Measurements from ENCODE around the gene CPT2. TPM values are rescaled to one million over a fixed set of nuclear protein-coding genes. Genes with fewer than 3 reads are reported as not detected.

The CPT2 gene
- total RNA-seq, 1 donor from 2014 or later, result 26.8 TPM

- no peak overlapping the region for H3K27ac Mint-ChIP-seq
- no peaks in the 10 kb centered on the region for H3K4me1 Mint-ChIP-seq (ENCODE audit: unreplicated experiment)
- no peak for TF ChIP-seq CTCF (conservative IDR thresholded peaks at IDR 0.05)
- DNase-seq (ENCODE audit: extremely low spot score, unreplicated experiment), result no peak
- no peak overlapping the region for H3K4me3 Mint-ChIP-seq
- H3K9me3 Mint-ChIP-seq, result no peaks in the 10 kb centered on the region
- H3K27me3 Mint-ChIP-seq, result no peaks in the 10 kb centered on the region
- H3K36me3 Mint-ChIP-seq, result no peaks in the 10 kb centered on the region
These were observed 63.3 kb downstream of the CPT2 start for GRCh38 chr1:53259932-53260331.

- DNase-seq (ENCODE audit: extremely low spot score, unreplicated experiment), result no peak
- Mint-ChIP-seq H3K4me1 (ENCODE audit: unreplicated experiment) (no peaks in the 10 kb centered on the region), H3K27ac (no peak overlapping the region), H3K4me3 (no peak overlapping the region), H3K36me3 (no peaks in the 10 kb centered on the region), H3K27me3 (no peaks in the 10 kb centered on the region), H3K9me3 (no peaks in the 10 kb centered on the region)
- TF ChIP-seq CTCF (conservative IDR thresholded peaks at IDR 0.05), result no peak
These were observed 64.1 kb downstream of the CPT2 start for GRCh38 chr1:53260631-53261247.

- Mint-ChIP-seq H3K27me3 (no peaks in the 10 kb centered on the region), H3K27ac (no peak overlapping the region), H3K4me1 (ENCODE audit: unreplicated experiment) (no peaks in the 10 kb centered on the region), H3K36me3 (no peaks in the 10 kb centered on the region), H3K4me3 (no peak overlapping the region), H3K9me3 (no peaks in the 10 kb centered on the region)
- TF ChIP-seq CTCF (conservative IDR thresholded peaks at IDR 0.05), result no peak
- no peak for DNase-seq (ENCODE audit: extremely low spot score, unreplicated experiment)
These were observed 65.4 kb downstream of the CPT2 start for GRCh38 chr1:53262000-53262399.

Other genes starting within 250 kb of the CPT2 start
- gene PODN, start 134.6 kb upstream of the CPT2 start, total RNA-seq (ENCODE audit: low replicate concordance), result 2.8 and 3.2 TPM in 2 replicates
- gene SLC1A7, start 54.2 kb upstream of the CPT2 start, total RNA-seq (ENCODE audit: low replicate concordance), result not detected in 2 replicates
- gene CZIB, start 23.8 kb downstream of the CPT2 start, total RNA-seq (ENCODE audit: low replicate concordance), result 36.2 and 72.7 TPM in 2 replicates
- 50.4 and 55.0 TPM in 2 replicates for gene MAGOH, start 41.7 kb downstream of the CPT2 start, total RNA-seq (ENCODE audit: low replicate concordance)
- gene LRP8, start 131.2 kb downstream of the CPT2 start, total RNA-seq (ENCODE audit: low replicate concordance), result 7.1 and 16.5 TPM in 2 replicates